Common myeloid progenitor, CD34-positive (primary cell): ENCODE results near the gene EID2.

Experiments used
- CTCF ChIA-PET: fragments of 350-600 bp; sonication (Branson Sonifier 250); formaldehyde crosslinking; loops from one replicate; lab custom pipeline; 2021; ENCODE audit warnings: antibody characterized with exemption; lab: Charles Lee
- POLR2A ChIA-PET: fragments of 350-600 bp; sonication (Branson Sonifier 250); formaldehyde crosslinking; loops from one replicate; lab custom pipeline; 2021; ENCODE audit warnings: antibody characterized with exemption; lab: Charles Lee
- DNase-seq, 3 donors: peaks; one replicate each; pipeline versions ENCODE4 v3.0.0 to v3.0.0-alpha.2; 2013
- H3K27ac ChIP-seq, 2 experiments: 1 replicate in 1 of 2; 2 replicates in 1 of 2; pipeline ENCODE4 v1.7.0; 2013; ENCODE audit warnings: inconsistent platforms in 2 of 2, low read length in 2 of 2, mild to moderate bottlenecking in 2 of 2, low read depth in 1 of 2, moderate library complexity in 1 of 2; ENCODE audit not compliant: severe bottlenecking in 2 of 2, insufficient read depth in 1 of 2, poor library complexity in 1 of 2
- H3K27me3 ChIP-seq, 5 experiments: replicated peaks in 2 of 5; 1 replicate in 3 of 5; 2 replicates in 2 of 5; pipeline versions ENCODE4 v1.6.1 to v1.7.0; 2013; ENCODE audit warnings: low read length in 4 of 5, mild to moderate bottlenecking in 2 of 5, moderate library complexity in 2 of 5, inconsistent platforms in 1 of 5; ENCODE audit not compliant: insufficient read depth in 5 of 5, control insufficient read depth in 4 of 5
- H3K36me3 ChIP-seq, 4 experiments: 1 replicate in 2 of 4; 2 replicates in 2 of 4; pipeline versions ENCODE4 v1.6.1 to v1.7.0; 2013; ENCODE audit warnings: low read length in 3 of 4, control low read depth in 1 of 4, mild to moderate bottlenecking in 1 of 4; ENCODE audit not compliant: control insufficient read depth in 4 of 4, insufficient read depth in 4 of 4
- H3K4me1 ChIP-seq, 4 experiments: 1 replicate in 3 of 4; 2 replicates in 1 of 4; pipeline versions ENCODE4 v1.6.1 to v1.7.1; 2013; ENCODE audit warnings: low read length in 3 of 4, mild to moderate bottlenecking in 3 of 4, control low read depth in 1 of 4, inconsistent platforms in 1 of 4, moderate library complexity in 1 of 4; ENCODE audit not compliant: control insufficient read depth in 4 of 4, insufficient read depth in 4 of 4; ENCODE audit errors: control extremely low read depth in 1 of 4
- H3K4me3 ChIP-seq, 7 experiments: 1 replicate in 4 of 7; 2 replicates in 3 of 7; pipeline versions ENCODE4 v1.5.1 to v1.7.0; 2013; ENCODE audit warnings: mild to moderate bottlenecking in 7 of 7, low read length in 6 of 7, moderate library complexity in 6 of 7, inconsistent platforms in 2 of 7, low read depth in 2 of 7, control low read depth in 1 of 7; ENCODE audit not compliant: insufficient read depth in 4 of 7, control insufficient read depth in 1 of 7; ENCODE audit errors: extremely low read depth in 1 of 7
- H3K9me3 ChIP-seq, 5 experiments: 1 replicate in 4 of 5; 2 replicates in 1 of 5; pipeline versions ENCODE4 v1.6.1 to v1.7.1; 2013; ENCODE audit warnings: low read length in 4 of 5, mild to moderate bottlenecking in 2 of 5, inconsistent platforms in 1 of 5, low read depth in 1 of 5, moderate library complexity in 1 of 5; ENCODE audit not compliant: control insufficient read depth in 4 of 5, insufficient read depth in 2 of 5; ENCODE audit errors: control extremely low read depth in 1 of 5
- WGBS: methylation state at CpG from one replicate; pipeline ENCODE4 v1.1.5; 2013; ENCODE audit not compliant: insufficient coverage; 5-methylcytosine and 5-hydroxymethylcytosine counted together

EID2 gene

DNA sequence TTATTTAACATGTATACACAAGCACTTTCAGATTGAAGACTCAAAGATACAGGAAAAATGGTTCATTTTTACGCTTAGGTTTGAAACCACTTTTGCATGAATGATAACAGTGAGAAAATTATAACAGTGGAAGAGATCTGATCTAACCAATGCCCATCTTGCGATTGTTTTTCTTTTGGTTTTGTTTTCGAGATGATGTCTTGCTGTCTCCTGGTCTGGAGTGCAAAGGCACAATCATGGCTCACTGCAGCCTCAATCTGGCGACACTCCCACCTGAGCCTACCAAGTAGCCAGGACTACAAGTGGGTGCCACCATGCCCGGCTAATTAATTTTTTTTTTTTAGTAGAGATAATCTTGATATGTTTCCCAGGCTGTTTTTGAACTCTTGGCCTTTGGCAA, 10.2 kb upstream of the EID2 start:
- no peaks in the 10 kb centered on the region for H3K9me3 ChIP-seq
- H3K27ac ChIP-seq = no peak overlapping the region
- H3K27me3 ChIP-seq = peaks cover 0 to 3% (median 0%) of the 10 kb centered on the region in 5 experiments
- no peak overlapping the region for H3K4me3 ChIP-seq
- POLR2A ChIA-PET = no interaction called here
- CTCF ChIA-PET = interaction anchor here (1.7 to 2.5 kb wide), 2 partner anchors 122 to 124 kb away, joined by 7 to 16 read pairs; no protein-coding TSS in a partner anchor
- 100% methylated on average over 2 of the region's 5 CpGs for WGBS
- peaks cover 0 to 18% (median 15%) of the 10 kb centered on the region in 4 experiments for H3K4me1 ChIP-seq
- no peaks in the 10 kb centered on the region for H3K36me3 ChIP-seq
- no peak for DNase-seq

GRCh38 chr19:39546599-39546998, 6.6 kb upstream of the EID2 start:
- ChIA-PET CTCF (interaction anchor here (0.7 to 1.4 kb wide), 3 partner anchors 14 to 245 kb away, joined by 3 to 4 read pairs (median 4); partner anchors contain the start of gene EID2B), POLR2A (no interaction called here)
- 93% methylated on average over 6 of the region's 8 CpGs for WGBS
- DNase-seq = no peak
- H3K27me3 ChIP-seq = no peaks in the 10 kb centered on the region
- H3K9me3 ChIP-seq = no peaks in the 10 kb centered on the region
- H3K27ac ChIP-seq = no peak overlapping the region
- peaks cover 0 to 13% (median 6%) of the 10 kb centered on the region in 4 experiments for H3K4me1 ChIP-seq
- no peaks in the 10 kb centered on the region for H3K36me3 ChIP-seq
- H3K4me3 ChIP-seq = no peak overlapping the region

DNA sequence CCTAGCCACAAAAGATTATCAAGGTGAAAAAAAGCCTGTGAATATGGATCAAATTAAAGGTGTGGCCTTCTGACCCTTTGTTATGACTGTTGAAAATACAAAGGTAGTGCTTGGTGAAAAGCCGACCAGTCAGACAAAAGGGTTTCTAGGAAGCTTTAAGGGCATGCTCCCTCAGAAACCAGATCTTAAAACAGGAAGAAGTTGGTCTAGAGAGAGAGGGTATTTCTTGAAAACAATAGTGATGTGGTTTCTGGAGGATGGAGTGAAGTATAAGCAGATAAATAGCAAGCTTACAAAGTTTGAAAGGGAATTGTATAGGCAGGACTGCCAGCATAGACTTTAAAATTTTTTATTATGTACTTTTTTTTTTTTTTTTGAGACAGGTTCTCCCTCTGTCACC, 5.0 kb upstream of the EID2 start:
- peaks cover 0 to 15% (median 6%) of the 10 kb centered on the region in 4 experiments for H3K4me1 ChIP-seq
- DNase-seq = no peak
- H3K36me3 ChIP-seq = no peaks in the 10 kb centered on the region
- no peak overlapping the region for H3K4me3 ChIP-seq
- H3K27ac ChIP-seq = no peak overlapping the region
- CTCF ChIA-PET = interaction anchor here (1.0 to 3.8 kb wide), 2 partner anchors 12 kb away, joined by 3 to 13 read pairs; partner anchors contain the start of gene EID2B
- H3K9me3 ChIP-seq = no peaks in the 10 kb centered on the region
- POLR2A ChIA-PET = no interaction called here
- no peaks in the 10 kb centered on the region for H3K27me3 ChIP-seq
- 0% methylated on average over 1 of the region's 1 CpG for WGBS

GRCh38 chr19:39544226-39544903, 4.4 kb upstream of the EID2 start:
- no peak overlapping the region for H3K4me3 ChIP-seq
- H3K27ac ChIP-seq = no peak overlapping the region
- DNase-seq = no peak
- ChIA-PET CTCF (interaction anchor here (3.8 kb wide), 1 partner anchor 11 kb away, joined by 13 read pairs; the partner anchor contains the start of gene EID2B), POLR2A (no interaction called here)
- H3K9me3 ChIP-seq = no peaks in the 10 kb centered on the region
- peaks cover 0 to 15% (median 7%) of the 10 kb centered on the region in 4 experiments for H3K4me1 ChIP-seq
- no peaks in the 10 kb centered on the region for H3K27me3 ChIP-seq
- 96% methylated on average over 7 of the region's 7 CpGs for WGBS
- H3K36me3 ChIP-seq = no peaks in the 10 kb centered on the region

DNA sequence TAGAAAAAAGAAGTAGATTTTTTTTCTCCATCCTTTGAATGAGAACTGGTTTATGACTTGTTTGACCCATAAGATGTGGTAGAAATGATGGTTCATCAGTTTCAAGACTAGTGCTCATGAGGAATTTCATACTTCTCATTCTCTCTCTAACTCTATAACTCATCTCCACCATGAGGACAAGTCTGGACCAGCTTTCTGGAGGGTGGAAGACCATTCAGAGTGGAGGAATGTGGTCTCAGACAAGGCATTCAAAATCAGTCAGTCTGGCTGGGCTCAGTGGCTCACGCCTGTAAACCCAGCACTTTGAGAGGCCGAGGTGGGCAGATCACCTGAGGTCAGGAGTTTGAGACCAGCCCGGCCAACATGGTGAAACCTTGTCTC, 3.5 kb upstream of the EID2 start:
- 93% methylated on average over 3 of the region's 3 CpGs for WGBS

GRCh38 chr19:39542206-39542605, 2.2 kb upstream of the EID2 start:
- H3K27ac ChIP-seq = no peak overlapping the region
- POLR2A ChIA-PET = interaction anchor here (0.6 kb wide), 1 partner anchor 9 kb away, joined by 3 read pairs; no protein-coding TSS in a partner anchor

More for the DNA sequence above, 3.5 kb upstream of the EID2 start:
- no peaks in the 10 kb centered on the region for H3K36me3 ChIP-seq
- no peak for DNase-seq
- no peak overlapping the region for H3K4me3 ChIP-seq
- H3K9me3 ChIP-seq = no peaks in the 10 kb centered on the region
- peaks cover 7 to 24% (median 15%) of the 10 kb centered on the region in 4 experiments for H3K4me1 ChIP-seq
- H3K27ac ChIP-seq = no peak overlapping the region
- ChIA-PET CTCF (interaction anchor here (3.8 kb wide), 1 partner anchor 10 kb away, joined by 13 read pairs; the partner anchor contains the start of gene EID2B), POLR2A (no interaction called here)
- H3K27me3 ChIP-seq = no peaks in the 10 kb centered on the region

DNA sequence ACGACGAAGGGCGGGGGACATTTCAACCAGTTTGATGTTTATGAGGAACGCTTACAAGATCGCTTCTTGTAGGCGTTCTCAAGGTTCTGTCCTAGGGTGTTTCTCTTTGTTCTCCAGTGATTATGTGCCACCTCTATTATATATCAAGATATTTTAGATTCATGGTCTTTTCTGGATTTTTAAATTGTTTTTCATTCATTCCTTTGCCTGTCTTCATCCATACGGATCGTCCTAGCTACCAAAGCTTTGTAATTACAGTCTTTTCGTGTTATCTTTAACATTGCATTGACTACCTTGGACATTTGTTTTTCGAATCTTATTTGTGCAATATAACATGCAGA, 342 bp upstream of the EID2 start:
- WGBS = 0% methylated on average over 3 of the region's 10 CpGs
- ChIA-PET CTCF (interaction anchor here (1.5 to 2.5 kb wide), 2 partner anchors 11 to 132 kb away, joined by 4 to 11 read pairs; no protein-coding TSS in a partner anchor), POLR2A (no interaction called here)
- Histone ChIP-seq H3K4me3 (peak overlapping the region in 4 of 7 experiments; percentile 91 to 97 (median 95)), H3K36me3 (no peaks in the 10 kb centered on the region), H3K27me3 (no peaks in the 10 kb centered on the region), H3K27ac (no peak overlapping the region), H3K9me3 (no peaks in the 10 kb centered on the region), H3K4me1 (peaks cover 8 to 28% (median 17%) of the 10 kb centered on the region in 4 experiments)
- DNase-seq = no peak

More at GRCh38 chr19:39542206-39542605, 2.2 kb upstream of the EID2 start:
- Histone ChIP-seq H3K9me3 (no peaks in the 10 kb centered on the region), H3K27me3 (no peaks in the 10 kb centered on the region), H3K4me1 (peaks cover 8 to 28% (median 17%) of the 10 kb centered on the region in 4 experiments), H3K4me3 (no peak overlapping the region), H3K36me3 (no peaks in the 10 kb centered on the region)
- DNase-seq = no peak
- CTCF ChIA-PET = interaction anchor here (0.6 to 3.8 kb wide), 6 partner anchors 9 to 301 kb away, joined by 3 to 13 read pairs (median 4); partner anchors contain the start of gene EID2B
- 83% methylated on average over 1 of the region's 2 CpGs for WGBS
